ENCODE data around the gene PRDM16.
A peak's percentile ranks its signal among the peaks of the same experiment; 100 is the strongest.

Gene PRDM16

GRCh38 chr1:3393024-3393986 is 324.3 kb downstream of the PRDM16 start (continued):
- TF ChIP-seq ZNF707 (tag by site-specific recombination; IDR thresholded peaks at IDR 0.05) (no peak), HOXD13 (CRISPR knock-in tag; IDR thresholded peaks at IDR 0.05; ENCODE audit: borderline replicate concordance) (no peak), SP3 (tag by site-specific recombination; IDR thresholded peaks at IDR 0.05) (no peak), ZNF514 (tag by site-specific recombination; IDR thresholded peaks at IDR 0.05) (no peak), SP7 (tag by site-specific recombination; IDR thresholded peaks at IDR 0.05) (peak; percentile 49), ZIC2 (tag by site-specific recombination; IDR thresholded peaks at IDR 0.05) (peak; percentile 55), ZSCAN16 (tag by site-specific recombination; IDR thresholded peaks at IDR 0.05) (peak; percentile 7; the same call in 1 of the 2 replicates), ZBTB20 (tag by site-specific recombination; IDR thresholded peaks at IDR 0.05) (peak; percentile 71), IKZF3 (tag by site-specific recombination; IDR thresholded peaks at IDR 0.05) (no peak; the same call in none of the 2 replicates), ZBTB48 (tag by site-specific recombination; IDR thresholded peaks at IDR 0.05) (peak; percentile 57; the same call in 1 of the 2 replicates), ZNF133 (tag by site-specific recombination; IDR thresholded peaks at IDR 0.05) (no peak), ZNF341 (tag by site-specific recombination; IDR thresholded peaks at IDR 0.05; ENCODE audit: low read depth) (peak; percentile 91), ZNF596 (tag by site-specific recombination; IDR thresholded peaks at IDR 0.05) (peak; percentile 69; the same call in 1 of the 2 replicates), WT1 (tag by site-specific recombination; IDR thresholded peaks at IDR 0.05) (peak; percentile 86), ZNF221 (tag by site-specific recombination; IDR thresholded peaks at IDR 0.05; ENCODE audit: borderline replicate concordance) (no peak), ZNF585B (tag by site-specific recombination; IDR thresholded peaks at IDR 0.05) (no peak), ZNF623 (tag by site-specific recombination; IDR thresholded peaks at IDR 0.05) (no peak), ZNF704 (tag by site-specific recombination; IDR thresholded peaks at IDR 0.05) (no peak), ZXDB (tag by site-specific recombination; IDR thresholded peaks at IDR 0.05) (peak; percentile 78), ZNF146 (tag by site-specific recombination; IDR thresholded peaks at IDR 0.05) (no peak), KLF1 (tag by site-specific recombination; IDR thresholded peaks at IDR 0.05) (peak; percentile 88), SCRT1 (tag by site-specific recombination; IDR thresholded peaks at IDR 0.05; ENCODE audit: borderline replicate concordance) (0 out of 2 replicates have a peak, but pooled peaks have one; percentile 23), GLIS1 (tag by site-specific recombination; IDR thresholded peaks at IDR 0.05) (peak; percentile 90), ZNF423 (tag by site-specific recombination; IDR thresholded peaks at IDR 0.05) (0 out of 2 replicates have a peak, but pooled peaks have one; percentile 9), ZNF571 (tag by site-specific recombination; IDR thresholded peaks at IDR 0.05) (no peak), ZBTB17 (tag by site-specific recombination; IDR thresholded peaks at IDR 0.05) (peak; percentile 52), ZNF366 (tag by site-specific recombination; conservative IDR thresholded peaks at IDR 0.05) (peak; percentile 47; the same call in 1 of the 2 replicates)
- TF ChIP-seq, protein P1, sequence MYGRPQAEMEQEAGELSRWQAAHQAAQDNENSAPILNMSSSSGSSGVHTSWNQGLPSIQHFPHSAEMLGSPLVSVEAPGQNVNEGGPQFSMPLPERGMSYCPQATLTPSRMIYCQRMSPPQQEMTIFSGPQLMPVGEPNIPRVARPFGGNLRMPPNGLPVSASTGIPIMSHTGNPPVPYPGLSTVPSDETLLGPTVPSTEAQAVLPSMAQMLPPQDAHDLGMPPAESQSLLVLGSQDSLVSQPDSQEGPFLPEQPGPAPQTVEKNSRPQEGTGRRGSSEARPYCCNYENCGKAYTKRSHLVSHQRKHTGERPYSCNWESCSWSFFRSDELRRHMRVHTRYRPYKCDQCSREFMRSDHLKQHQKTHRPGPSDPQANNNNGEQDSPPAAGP (tag by site-specific recombination; IDR thresholded peaks at IDR 0.05): peak; percentile 36; the same call in 1 of the 2 replicates
- TF ChIP-seq, protein P2, sequence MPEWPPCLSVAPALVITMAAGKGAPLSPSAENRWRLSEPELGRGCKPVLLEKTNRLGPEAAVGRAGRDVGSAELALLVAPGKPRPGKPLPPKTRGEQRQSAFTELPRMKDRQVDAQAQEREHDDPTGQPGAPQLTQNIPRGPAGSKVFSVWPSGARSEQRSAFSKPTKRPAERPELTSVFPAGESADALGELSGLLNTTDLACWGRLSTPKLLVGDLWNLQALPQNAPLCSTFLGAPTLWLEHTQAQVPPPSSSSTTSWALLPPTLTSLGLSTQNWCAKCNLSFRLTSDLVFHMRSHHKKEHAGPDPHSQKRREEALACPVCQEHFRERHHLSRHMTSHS (tag by site-specific recombination; IDR thresholded peaks at IDR 0.05): 0 out of 2 replicates have a peak, but pooled peaks have one; percentile 34
- TF ChIP-seq, protein P3, sequence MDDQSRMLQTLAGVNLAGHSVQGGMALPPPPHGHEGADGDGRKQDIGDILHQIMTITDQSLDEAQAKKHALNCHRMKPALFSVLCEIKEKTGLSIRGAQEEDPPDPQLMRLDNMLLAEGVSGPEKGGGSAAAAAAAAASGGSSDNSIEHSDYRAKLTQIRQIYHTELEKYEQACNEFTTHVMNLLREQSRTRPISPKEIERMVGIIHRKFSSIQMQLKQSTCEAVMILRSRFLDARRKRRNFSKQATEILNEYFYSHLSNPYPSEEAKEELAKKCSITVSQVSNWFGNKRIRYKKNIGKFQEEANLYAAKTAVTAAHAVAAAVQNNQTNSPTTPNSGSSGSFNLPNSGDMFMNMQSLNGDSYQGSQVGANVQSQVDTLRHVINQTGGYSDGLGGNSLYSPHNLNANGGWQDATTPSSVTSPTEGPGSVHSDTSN (CRISPR knock-in tag; IDR thresholded peaks at IDR 0.05): no peak
- TF ChIP-seq, protein P4, sequence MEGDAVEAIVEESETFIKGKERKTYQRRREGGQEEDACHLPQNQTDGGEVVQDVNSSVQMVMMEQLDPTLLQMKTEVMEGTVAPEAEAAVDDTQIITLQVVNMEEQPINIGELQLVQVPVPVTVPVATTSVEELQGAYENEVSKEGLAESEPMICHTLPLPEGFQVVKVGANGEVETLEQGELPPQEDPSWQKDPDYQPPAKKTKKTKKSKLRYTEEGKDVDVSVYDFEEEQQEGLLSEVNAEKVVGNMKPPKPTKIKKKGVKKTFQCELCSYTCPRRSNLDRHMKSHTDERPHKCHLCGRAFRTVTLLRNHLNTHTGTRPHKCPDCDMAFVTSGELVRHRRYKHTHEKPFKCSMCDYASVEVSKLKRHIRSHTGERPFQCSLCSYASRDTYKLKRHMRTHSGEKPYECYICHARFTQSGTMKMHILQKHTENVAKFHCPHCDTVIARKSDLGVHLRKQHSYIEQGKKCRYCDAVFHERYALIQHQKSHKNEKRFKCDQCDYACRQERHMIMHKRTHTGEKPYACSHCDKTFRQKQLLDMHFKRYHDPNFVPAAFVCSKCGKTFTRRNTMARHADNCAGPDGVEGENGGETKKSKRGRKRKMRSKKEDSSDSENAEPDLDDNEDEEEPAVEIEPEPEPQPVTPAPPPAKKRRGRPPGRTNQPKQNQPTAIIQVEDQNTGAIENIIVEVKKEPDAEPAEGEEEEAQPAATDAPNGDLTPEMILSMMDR (tag by site-specific recombination; IDR thresholded peaks at IDR 0.05): peak; percentile 34; the same call in 1 of the 2 replicates
- TF ChIP-seq, protein P5, sequence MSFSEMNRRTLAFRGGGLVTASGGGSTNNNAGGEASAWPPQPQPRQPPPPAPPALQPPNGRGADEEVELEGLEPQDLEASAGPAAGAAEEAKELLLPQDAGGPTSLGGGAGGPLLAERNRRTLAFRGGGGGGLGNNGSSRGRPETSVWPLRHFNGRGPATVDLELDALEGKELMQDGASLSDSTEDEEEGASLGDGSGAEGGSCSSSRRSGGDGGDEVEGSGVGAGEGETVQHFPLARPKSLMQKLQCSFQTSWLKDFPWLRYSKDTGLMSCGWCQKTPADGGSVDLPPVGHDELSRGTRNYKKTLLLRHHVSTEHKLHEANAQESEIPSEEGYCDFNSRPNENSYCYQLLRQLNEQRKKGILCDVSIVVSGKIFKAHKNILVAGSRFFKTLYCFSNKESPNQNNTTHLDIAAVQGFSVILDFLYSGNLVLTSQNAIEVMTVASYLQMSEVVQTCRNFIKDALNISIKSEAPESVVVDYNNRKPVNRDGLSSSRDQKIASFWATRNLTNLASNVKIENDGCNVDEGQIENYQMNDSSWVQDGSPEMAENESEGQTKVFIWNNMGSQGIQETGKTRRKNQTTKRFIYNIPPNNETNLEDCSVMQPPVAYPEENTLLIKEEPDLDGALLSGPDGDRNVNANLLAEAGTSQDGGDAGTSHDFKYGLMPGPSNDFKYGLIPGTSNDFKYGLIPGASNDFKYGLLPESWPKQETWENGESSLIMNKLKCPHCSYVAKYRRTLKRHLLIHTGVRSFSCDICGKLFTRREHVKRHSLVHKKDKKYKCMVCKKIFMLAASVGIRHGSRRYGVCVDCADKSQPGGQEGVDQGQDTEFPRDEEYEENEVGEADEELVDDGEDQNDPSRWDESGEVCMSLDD (tag by site-specific recombination; IDR thresholded peaks at IDR 0.05): no peak
